Neutrophil (primary cell): Measurements from ENCODE around the gene ZSCAN10.

Experiments
- H3K27ac ChIP-seq: fragments of 200-600 bp; sonication (generic); 2 replicates; pipeline ENCODE4 v1.5.1; 2016; ENCODE audit warnings: mild to moderate bottlenecking, moderate library complexity
- H3K27me3 ChIP-seq: fragments of 200-600 bp; sonication (generic); 2 replicates; pipeline ENCODE4 v1.6.0; 2016; ENCODE audit warnings: mild to moderate bottlenecking
- H3K36me3 ChIP-seq: fragments of 200-600 bp; sonication (generic); 2 replicates; pipeline ENCODE4 v1.5.1; 2017
- H3K4me1 ChIP-seq, 2 experiments: fragments of 200-600 bp in 1 of 2; sonication (generic) in 1 of 2; 1 replicate in 1 of 2; 2 replicates in 1 of 2; pipeline versions ENCODE4 v1.5.1 to v1.6.1; 2013 to 2016; ENCODE audit warnings: low read depth in 1 of 2, low read length in 1 of 2, mild to moderate bottlenecking in 1 of 2, moderate library complexity in 1 of 2; ENCODE audit not compliant: control insufficient read depth in 1 of 2, insufficient read depth in 1 of 2
- H3K4me3 ChIP-seq, 2 experiments: fragments of 200-600 bp in 1 of 2; sonication (generic) in 1 of 2; 1 replicate in 1 of 2; 2 replicates in 1 of 2; pipeline ENCODE4 v1.5.1; 2013 to 2016; ENCODE audit warnings: low read depth in 1 of 2, low read length in 1 of 2, mild to moderate bottlenecking in 1 of 2, moderate library complexity in 1 of 2
- H3K9me3 ChIP-seq: fragments of 200-600 bp; sonication (generic); 2 replicates; pipeline ENCODE4 v1.5.1; 2016
- TF ChIP-seq, protein P1 (sequence below): fragments of 200-600 bp; sonication (generic); IDR thresholded peaks from 2 replicates; pipeline ENCODE4 v1.5.1; 2016; ENCODE audit warnings: antibody characterized with exemption

Gene ZSCAN10

GRCh38 chr16:3046641-3047386 is 52.3 kb downstream of the ZSCAN10 start:
- Histone ChIP-seq H3K4me3 (peak overlapping the region; percentile 99), H3K4me1 (peaks cover 69 to 76% of the 10 kb centered on the region in 2 experiments), H3K27ac (peak overlapping the region; percentile 94), H3K36me3 (peaks cover 41% of the 10 kb centered on the region), H3K27me3 (peaks cover 6% of the 10 kb centered on the region), H3K9me3 (no peaks in the 10 kb centered on the region)
- TF ChIP-seq, protein P1, sequence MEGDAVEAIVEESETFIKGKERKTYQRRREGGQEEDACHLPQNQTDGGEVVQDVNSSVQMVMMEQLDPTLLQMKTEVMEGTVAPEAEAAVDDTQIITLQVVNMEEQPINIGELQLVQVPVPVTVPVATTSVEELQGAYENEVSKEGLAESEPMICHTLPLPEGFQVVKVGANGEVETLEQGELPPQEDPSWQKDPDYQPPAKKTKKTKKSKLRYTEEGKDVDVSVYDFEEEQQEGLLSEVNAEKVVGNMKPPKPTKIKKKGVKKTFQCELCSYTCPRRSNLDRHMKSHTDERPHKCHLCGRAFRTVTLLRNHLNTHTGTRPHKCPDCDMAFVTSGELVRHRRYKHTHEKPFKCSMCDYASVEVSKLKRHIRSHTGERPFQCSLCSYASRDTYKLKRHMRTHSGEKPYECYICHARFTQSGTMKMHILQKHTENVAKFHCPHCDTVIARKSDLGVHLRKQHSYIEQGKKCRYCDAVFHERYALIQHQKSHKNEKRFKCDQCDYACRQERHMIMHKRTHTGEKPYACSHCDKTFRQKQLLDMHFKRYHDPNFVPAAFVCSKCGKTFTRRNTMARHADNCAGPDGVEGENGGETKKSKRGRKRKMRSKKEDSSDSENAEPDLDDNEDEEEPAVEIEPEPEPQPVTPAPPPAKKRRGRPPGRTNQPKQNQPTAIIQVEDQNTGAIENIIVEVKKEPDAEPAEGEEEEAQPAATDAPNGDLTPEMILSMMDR, result no peak

GRCh38 chr16:3045758-3046640 is 53.1 kb downstream of the ZSCAN10 start, which contains the start of gene MMP25:
Gene MMP25 (plus strand): TSS chr16:3046561. CDS start chr16:3046918, 357 bp downstream.
- peaks cover 11% of the 10 kb centered on the region for H3K27me3 ChIP-seq
- TF ChIP-seq, protein P1, result peak; percentile 11
- peaks cover 61 to 68% of the 10 kb centered on the region in 2 experiments for H3K4me1 ChIP-seq
- H3K27ac ChIP-seq, result peak within 1 kb of the TSS; percentile 94
- H3K36me3 ChIP-seq, result peaks cover 33% of the 10 kb centered on the region
- peak within 1 kb of the TSS; percentile 99 for H3K4me3 ChIP-seq
- no peaks in the 10 kb centered on the region for H3K9me3 ChIP-seq

- Histone ChIP-seq H3K36me3 (peaks cover 27% of the 10 kb centered on the region), H3K27me3 (peaks cover 22% of the 10 kb centered on the region), H3K4me3 (peak overlapping the region; percentile 99), H3K9me3 (no peaks in the 10 kb centered on the region), H3K27ac (peak overlapping the region; percentile 94), H3K4me1 (peaks cover 48 to 55% of the 10 kb centered on the region in 2 experiments)
- TF ChIP-seq, protein P1, result no peak
Observed at GRCh38 chr16:3044708-3045107, 54.4 kb downstream of the ZSCAN10 start.

- peak overlapping the region; percentile 20 for H3K27ac ChIP-seq
- H3K4me1 ChIP-seq, result peaks cover 48% of the 10 kb centered on the region in 2 experiments
- TF ChIP-seq, protein P1, result no peak
- H3K27me3 ChIP-seq, result peaks cover 45% of the 10 kb centered on the region
- H3K36me3 ChIP-seq, result peaks cover 11% of the 10 kb centered on the region
- peak overlapping the region in 1 of 2 experiments; percentile 18 for H3K4me3 ChIP-seq
- no peaks in the 10 kb centered on the region for H3K9me3 ChIP-seq
Observed at GRCh38 chr16:3042376-3042775, 56.7 kb downstream of the ZSCAN10 start.

GRCh38 chr16:3038896-3039295 is 60.2 kb downstream of the ZSCAN10 start:
- Histone ChIP-seq H3K4me3 (no peak overlapping the region), H3K36me3 (peaks cover 11% of the 10 kb centered on the region), H3K27ac (no peak overlapping the region), H3K4me1 (peaks cover 61 to 66% of the 10 kb centered on the region in 2 experiments), H3K27me3 (peaks cover 72% of the 10 kb centered on the region), H3K9me3 (no peaks in the 10 kb centered on the region)
- TF ChIP-seq, protein P1, result no peak
